DMS 273 (cell line): Measurements from ENCODE around the gene EYA4.
A peak's percentile ranks its signal among the peaks of the same experiment; 100 is the strongest.

Source experiments
- DNase-seq: peaks from one replicate; lab custom pipeline; 2025; ENCODE audit not compliant: unreplicated experiment; lab: John Stamatoyannopoulos, UW

The EYA4 gene

DNA sequence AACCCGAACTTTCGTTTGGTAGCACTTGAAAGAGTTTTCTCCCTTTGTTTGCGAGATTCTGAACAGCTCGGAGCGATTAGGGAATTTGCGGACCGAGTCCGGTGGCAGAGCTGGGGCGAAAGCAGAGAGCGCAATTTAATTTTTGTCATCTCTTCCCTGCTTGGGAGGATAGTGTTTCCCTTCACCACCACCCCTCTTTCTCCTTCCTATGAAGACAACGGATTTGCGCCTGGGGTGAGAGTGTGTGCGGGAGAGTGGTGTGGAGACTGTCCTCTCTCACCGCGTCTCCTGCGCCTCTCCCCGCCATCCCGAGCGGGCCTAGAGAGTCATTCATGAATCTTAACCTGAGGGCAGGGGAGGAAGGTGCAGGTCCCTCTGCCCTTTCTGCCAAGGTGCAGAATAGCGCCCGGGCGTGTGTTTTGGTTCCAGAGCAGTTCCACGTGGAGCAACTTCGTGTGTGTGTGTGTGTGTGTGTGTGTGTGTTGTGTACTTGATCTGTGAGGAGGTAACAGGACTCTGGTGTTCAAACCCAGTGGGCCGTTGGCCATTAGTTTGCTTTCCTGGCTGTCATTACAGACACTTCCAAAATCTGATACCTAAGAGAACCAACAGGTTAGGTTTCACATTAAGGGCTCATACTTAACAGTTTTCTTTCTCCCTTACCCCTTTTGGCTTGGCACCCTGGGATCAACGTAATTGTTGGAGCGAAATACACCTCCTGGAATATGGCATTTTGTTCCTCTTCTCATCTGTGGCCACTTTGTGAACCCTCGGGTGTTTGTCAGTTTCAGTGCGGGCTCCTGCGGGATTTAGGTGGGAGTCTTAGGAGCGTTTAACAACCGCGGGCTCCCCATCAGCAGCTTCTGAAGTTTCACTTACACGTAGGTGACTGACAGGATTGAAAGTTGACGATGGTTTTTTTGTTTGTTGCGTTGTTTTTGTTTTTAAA is 1.8 kb downstream of the EYA4 start:
- peak; percentile 82 for DNase-seq

DNA sequence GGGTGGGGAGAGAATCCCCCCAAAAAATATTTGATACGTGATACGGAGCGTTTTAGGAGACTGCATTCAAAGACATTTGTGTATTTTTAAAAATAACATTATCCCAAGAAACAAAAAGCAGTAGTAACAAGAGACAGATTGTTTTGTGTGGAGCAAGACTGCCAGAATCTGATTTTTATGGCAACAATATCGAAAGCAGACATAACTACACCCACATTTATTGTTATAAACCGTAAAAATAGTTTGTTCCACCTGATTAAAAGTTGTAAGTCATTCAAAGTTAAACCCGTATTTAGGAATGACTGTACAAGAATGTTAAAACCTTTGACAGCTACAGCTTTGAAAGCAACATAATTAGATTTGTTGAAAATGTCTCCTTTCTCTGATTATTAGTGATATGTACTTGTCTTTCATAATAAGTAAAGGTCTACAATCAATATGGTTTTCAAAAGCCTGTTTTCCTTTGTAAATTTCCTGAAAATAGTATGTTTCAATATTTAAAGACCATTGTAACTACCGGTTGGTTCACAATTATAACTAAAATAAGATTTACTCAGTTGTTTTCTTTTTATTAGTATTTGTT is 2.7 kb downstream of the EYA4 start:
- no peak for DNase-seq

DNA sequence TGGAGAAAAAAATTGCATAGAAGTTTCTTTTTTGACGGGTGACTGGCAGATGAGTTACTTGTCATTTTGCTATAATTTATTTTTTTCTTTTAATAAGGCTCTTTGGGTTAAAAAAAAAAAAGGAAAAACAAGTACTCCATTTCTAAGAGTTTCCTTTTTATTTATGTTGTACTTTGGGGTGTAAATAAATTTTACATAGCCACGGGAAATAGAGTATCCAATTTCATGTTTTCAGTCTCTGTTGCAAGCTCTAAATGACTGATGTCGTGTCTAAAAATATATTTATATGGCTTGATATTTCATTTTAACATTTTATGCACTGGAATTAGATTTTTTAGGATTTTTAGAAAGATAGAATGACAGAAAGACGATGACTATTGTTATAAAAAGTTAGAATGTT is 3.4 kb downstream of the EYA4 start:
- no peak for DNase-seq

- DNase-seq: no peak
Observed at GRCh38 chr6:133245007-133245406, 3.9 kb downstream of the EYA4 start.

DNA sequence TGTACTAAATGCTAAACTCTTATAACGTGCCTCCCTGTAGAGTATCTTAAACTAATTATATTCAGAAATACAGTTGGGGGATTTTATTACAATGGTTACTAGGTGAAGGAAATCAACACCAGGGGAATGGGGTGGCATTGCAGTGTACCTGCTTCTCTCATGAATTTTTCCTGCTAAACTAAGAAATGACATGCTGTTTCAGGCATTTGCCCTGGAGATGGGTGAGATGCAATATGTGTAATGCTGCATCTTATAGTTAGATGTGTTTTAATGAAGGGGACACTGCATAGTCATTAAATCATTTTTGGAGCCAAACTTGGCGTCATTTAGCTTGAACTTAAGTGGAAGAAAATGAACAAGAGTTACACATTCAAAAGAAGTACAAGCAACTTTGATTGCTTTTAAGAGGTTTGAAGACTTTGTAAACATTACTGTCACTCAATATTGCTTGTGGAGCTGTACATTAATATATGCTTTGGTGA is 4.3 kb downstream of the EYA4 start:
- DNase-seq: peak; percentile 29

DNA sequence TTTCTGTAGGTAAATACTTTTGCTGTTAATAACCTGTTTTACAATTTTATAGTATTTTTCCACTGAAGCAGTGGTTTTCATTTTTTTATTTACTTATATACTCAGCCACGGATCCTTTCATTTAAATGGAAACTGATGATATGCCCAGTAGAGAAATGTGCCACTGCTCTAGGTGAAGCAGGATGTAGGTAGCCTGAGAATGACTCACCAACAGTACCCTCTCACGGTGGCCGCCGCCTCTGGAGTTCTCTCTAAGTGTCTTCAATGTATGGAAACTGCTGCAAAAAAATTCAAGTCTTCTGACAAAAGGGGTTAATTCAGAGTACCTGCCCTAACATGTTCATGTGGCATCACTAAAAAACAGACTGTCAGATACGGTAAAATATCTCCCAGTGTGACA is 6.4 kb downstream of the EYA4 start:
- no peak for DNase-seq

- no peak for DNase-seq
Observed at GRCh38 chr6:133248241-133249001, 7.3 kb downstream of the EYA4 start.

- no peak for DNase-seq
Observed at GRCh38 chr6:133251688-133252087, 10.5 kb downstream of the EYA4 start.

DNA sequence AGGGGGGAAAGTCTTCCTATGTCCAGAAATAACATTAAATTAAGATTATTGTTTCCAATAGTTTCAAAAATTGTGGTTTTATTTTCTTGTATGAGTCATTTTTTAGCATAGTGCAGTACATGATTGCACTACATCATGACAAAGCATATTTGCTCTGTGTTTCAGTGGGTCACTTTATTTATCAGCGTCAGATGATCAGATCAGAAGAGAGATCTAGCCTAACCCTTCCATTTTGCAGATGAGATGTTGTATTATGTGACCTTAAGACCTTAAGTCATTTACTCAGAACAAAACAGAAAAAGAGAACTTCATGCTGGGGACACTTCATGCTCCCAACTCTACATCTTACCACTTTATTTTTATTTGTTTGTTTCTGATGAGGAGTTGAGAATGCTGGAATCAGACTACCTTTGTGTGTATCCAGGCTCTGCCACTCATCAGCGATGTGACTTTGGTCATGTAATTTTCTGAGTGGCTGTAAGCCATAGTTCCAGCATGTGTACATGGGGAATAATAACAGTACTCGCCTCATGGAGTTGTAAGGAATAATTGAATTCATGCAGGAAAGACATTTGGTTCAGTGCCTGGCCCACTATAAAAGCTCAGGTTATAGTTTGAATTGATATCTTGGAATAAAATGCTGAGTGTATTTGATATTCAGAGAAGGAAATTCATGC is 13.5 kb downstream of the EYA4 start:
- DNase-seq: peak; percentile 12

GRCh38 chr6:133257545-133258105 is 16.5 kb downstream of the EYA4 start:
- DNase-seq: no peak

- no peak for DNase-seq
Observed at GRCh38 chr6:133259561-133259960, 18.4 kb downstream of the EYA4 start.

DNA sequence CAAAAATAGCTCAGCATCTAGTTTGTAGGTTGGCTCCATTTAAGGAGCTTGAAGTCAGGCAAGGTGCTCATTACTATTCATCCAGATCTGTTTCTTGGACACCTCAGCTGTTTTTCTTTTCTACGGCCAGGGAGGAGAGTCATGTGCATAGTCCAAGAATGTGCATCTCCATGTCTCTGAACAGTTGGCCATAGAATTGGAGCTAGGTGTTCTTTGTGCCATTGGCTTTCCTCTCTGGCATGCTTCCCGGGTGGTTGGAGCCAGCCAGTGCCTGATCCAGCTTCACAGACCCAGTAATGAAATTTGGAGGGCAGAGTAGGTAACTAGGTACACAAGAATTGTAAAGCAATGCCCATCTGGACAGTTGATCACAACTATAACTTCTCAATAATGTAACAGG is 21.6 kb downstream of the EYA4 start:
- DNase-seq: peak; percentile 39

DNA sequence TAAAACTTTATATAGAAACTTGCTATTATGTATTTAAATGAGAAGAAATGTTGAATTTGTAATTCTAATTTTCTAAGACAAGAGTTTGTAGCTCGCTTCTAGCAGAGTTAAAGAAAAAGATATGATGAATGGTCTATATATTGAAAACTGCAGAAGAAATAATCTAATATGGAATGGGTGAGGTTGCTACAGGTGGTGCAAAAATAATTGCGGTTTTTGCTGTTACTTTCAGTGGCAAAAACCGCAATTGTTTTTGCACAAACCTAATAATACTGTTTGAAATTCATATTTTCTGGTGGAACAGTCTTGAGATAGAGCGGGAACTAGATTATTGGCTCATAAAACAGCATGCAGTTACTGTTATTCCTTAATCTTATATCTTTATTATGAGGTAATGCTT is 23.9 kb downstream of the EYA4 start:
- DNase-seq: no peak

DNA sequence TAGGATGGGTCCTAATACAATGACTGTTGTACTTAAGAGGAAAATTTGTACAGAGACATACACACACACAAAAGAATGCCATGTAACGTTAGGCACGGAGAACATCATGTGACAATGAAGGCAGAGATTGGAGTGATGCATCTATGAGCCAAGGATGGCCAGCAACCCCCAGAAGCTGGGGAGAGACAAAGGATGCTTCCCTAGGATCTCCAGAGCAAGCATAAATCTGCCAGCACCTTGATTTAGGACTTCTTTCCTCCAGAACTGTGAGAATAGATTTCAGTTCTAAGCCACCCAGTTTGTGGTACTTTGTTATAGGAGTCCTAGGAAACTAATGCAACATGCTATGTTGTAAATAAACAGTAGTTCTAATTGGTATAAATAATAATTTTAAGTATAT is 25.0 kb downstream of the EYA4 start:
- no peak for DNase-seq

GRCh38 chr6:133268621-133269020 is 27.5 kb downstream of the EYA4 start:
- DNase-seq: no peak

GRCh38 chr6:133274813-133275212 is 33.7 kb downstream of the EYA4 start:
- DNase-seq: no peak

DNA sequence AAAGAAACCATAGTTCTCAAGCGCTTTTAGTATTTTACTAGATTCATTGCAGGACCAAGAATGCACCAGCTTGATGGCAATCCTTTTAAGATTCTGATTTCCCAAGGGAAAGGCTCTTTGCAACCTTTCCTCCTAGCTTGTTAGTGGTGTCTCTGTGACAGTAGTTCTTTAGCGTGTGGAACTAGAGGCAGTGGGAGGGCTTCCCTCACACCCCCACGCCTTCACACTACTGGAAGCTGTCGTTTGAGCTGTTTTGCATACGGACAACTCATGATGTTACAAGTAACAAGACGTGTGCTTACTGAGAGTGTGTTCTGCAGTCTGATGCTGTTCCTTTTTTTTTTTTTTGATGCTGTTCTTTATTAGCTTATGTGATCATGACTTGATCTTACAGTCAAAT is 34.1 kb downstream of the EYA4 start:
- no peak for DNase-seq

DNA sequence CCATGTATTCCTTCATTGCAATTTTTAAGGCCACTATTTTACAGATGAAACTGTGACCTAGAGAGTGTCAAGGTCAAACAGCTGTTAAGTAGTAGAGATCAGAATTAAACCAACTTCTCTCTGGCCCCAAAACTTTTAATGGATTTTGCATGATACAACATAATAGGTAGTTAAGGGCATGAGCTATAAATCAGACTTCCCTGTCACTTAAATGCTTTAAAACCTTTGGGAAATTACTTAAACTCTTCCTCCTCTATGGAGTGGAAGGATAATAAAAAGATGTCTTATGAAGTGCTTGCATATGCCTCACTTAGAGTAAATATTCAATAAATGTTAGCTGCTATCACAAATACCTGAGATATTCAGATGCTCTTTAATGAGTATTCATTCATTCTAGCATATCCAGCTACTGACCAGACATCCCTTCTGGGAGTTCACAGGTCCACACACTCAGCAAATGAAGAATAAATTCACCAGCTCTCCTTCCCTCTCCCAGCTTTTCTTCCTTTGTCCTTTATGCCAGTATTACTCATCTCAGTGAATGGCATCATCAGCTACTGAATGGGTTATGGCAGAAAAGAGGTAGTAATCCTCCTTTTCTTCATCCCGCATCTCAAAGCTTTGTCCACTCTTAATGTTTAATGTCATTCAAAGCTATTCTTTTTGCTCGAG is 36.2 kb downstream of the EYA4 start:
- DNase-seq: no peak

DNA sequence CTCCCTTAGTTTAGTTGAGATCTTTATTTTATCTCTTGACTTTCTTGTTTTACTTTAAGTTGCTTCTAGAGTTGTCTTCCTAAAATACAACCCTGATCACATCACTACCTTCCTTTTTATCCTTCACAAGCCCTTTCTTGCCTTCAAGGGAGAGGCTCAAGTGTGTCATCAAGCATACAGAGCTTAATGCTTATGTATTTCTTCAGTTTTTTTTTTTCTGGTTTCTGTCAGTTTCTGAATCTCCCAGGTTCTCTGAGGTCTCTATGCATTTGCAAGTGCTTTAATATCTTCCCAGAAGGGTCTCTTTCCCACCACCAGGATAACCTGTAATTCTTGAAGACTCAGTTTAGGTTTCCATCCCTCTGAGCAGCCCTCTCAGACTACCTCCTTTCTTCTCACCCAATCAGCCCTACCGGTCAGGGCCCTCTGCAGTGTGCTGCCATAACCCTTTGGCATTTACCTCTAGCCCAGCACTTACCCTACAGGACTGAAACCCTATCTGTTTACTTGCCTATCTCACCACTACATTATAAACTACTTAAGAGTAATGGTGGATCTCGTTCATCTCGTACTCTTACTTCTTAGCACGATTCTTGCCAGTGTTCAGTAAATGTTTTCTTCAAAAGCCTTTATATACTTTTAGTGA is 36.9 kb downstream of the EYA4 start:
- no peak for DNase-seq

- peak; percentile 53 for DNase-seq
Observed at GRCh38 chr6:133286765-133287164, 45.6 kb downstream of the EYA4 start.
